Nucleus accumbens (tissue), 56 donors: ENCODE measurements around the gene C1QTNF5.
"Not testable (repeated sequence)": the region's sequence is repeated elsewhere in the genome, so short reads cannot be mapped to it uniquely, and the experiment has no call there.

Experiments
- DNase-seq, 56 donors: peaks; one replicate each; lab custom pipeline; 2025; lab: John Stamatoyannopoulos, UW

C1QTNF5 gene

DNA sequence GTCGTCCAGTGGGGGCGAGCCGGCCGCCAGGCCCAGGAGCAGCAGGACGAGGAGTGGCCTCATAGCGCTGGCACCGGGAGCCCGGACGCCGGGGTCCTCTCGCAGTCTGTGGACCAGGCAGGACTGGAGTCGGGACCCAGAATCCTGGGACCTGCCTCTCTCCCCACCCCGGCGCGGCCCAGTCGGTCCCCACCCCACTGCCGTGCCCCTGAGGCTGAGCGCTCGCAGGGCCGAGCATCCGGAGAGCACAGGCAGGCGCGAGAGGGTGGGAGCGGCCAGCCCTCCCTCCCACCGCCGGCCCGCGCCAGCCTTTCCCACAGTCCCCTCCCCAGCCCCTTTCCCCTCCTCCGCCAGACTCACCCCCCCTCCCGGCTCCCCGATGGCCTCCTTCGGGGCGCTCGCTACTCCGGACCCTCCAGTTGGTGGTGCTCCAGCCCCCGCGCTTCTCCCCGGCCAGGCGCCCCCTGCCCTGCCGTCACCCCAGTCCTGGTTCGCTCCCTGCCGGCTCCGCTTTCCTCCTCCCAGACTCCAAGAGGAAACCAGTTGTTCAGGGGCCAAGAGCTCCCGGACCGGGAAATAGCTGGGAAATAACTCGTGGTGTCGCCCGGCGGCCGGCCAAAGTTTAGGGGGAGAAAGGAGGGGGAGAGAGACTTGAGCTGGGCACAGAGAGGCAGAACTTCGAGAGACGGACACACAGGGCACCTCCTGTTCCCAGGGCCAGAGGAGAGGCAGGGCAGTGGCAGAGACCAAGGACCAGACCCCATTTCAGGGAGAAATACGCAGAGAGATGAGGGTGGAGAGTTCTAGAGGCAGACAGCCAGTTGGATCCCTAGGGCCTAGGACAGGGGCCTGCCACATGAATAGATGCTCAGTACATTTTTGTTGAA, at the start of gene C1QTNF5:
Gene C1QTNF5, minus strand, starts transcription at position 549 of the 887 bp plus-strand sequence. Its CDS starts 486 bp downstream, at position 63.
- peak in 42 of 56 donors; percentile 30 to 87 (median 63) for DNase-seq

DNA sequence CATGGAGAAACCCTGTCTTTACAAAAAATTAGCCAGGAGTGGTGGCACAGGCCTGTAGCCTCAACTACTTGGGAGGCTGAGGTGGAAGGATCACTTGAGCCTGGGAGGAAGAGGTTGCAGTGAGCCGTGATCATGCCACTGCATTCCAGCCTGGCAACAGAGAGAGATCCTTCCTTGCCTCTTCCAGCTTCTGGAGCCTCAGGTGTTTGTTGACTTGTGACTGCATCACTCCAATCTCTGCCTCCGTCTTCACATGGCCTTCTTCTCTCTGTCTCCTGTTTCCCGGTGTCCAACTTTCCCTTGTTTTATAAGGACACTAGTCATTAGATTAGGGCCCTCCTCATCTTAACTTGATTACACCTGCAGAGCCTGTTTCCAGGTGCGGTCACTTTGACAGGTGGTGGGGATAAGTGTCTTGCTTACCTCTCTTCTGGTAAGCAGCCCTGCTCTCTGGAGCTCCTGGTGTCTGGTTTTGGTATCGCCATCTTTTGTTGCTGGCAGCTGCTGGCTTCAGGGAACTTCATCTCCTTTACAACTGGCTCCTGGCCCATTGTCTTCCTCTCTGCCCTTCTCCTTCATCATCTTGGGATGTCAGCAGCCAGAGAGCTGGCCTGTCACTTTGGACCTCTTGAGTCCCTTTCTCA, 49.0 kb upstream of the C1QTNF5 start:
- no peak for DNase-seq

DNA sequence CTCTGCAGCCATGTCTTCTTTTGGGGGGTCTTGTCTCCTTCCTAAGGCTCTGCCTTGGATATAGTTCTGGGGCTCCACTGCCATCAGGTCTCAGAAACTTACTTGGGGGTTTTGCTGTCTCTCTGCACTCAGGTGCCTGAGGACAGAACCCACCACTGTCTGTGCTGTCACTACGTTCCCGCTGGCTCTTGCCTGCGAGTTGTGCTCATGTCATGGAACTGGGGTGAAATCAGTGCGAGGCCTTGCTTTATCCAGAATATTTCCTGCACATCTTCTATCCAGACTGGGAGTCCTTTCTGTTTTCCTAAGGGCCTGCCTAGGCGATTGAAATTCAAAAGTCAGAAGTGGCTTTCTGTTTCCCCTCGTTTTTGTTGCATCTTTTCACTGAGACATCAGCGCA, 47.4 kb upstream of the C1QTNF5 start:
- no peak for DNase-seq

GRCh38 chr11:119384332-119384731, 43.6 kb upstream of the C1QTNF5 start:
- DNase-seq, result no peak

- DNase-seq, result not testable (repeated sequence)
Observed at GRCh38 chr11:119382513-119382912, 41.8 kb upstream of the C1QTNF5 start.

- no peak for DNase-seq
Observed at GRCh38 chr11:119382101-119382500, 41.4 kb upstream of the C1QTNF5 start.

GRCh38 chr11:119381181-119381988, 40.7 kb upstream of the C1QTNF5 start, which contains the start of gene USP2:
Gene USP2, minus strand, starts transcription at chr11:119381690. Its CDS starts 8,210 bp downstream, at chr11:119373480.
- DNase-seq, result peak; percentile 81 to 99 (median 96)

GRCh38 chr11:119380827-119381180, 40.1 kb upstream of the C1QTNF5 start:
- peak in 1 of 56 donors; percentile 47 for DNase-seq

DNA sequence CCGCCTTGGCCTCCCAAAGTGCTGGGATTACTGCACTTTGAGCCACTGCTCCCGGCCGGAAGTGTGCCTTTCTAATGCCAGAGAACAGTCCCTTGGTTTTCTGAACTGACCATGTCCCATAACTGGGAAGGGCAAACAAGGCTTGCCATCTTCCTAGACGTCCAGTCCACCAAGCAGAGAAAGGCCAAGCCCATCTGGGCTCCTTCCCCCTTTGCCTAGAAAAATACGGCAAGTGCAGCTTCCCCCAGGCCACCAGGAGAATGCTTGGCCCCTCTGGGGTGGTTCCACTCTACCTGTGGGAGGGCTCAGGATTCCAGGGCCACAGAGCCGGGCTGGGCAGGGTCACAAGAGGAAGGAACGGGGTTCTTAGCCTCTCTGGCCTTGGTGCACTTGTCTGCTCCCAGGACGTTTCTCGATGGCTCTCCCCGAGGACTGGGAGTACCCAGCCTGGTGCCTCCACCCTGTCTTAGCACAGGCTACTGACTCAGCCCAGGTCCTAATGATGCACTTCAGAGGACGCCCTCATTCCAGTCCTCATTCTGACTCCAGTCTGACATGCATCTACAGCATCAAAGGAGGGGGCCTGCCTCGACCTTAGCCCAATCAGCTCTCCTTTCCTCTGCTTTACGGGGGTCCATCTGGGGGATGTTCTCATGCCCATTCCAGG, 39.6 kb upstream of the C1QTNF5 start:
- no peak for DNase-seq

DNA sequence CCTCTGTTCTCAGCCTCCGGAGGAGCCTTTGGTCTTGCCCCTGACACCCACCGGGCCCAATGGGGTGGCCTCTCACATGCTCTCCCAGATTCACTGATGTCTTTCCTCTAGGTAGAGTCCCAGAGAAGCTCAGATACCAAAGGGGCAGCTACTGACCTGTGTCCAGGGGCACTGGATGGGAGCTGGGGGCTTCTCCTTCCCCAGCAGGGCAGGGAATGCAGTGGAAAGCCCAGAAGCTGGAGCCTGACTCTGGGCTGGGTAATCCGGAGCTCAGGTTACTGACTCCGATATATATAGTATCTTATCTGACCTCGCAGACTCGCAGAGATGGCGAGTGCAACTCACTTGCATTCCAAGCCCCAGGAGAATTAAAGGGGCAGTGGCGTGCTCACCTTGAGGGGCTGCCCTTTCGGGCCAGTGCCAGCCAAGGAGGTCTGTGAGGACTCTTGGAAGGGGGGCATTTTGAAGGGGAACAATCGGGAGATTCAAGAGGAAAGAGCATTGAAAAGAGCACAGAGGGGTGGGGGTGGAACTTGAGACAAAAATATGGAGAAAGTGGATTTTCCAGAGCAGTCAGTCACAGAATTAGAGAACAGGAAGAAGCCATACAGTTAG, 38.3 kb upstream of the C1QTNF5 start:
- DNase-seq, result no peak

GRCh38 chr11:119377961-119378667, 37.4 kb upstream of the C1QTNF5 start:
- DNase-seq, result no peak

- DNase-seq, result no peak
Observed at GRCh38 chr11:119377112-119377901, 36.6 kb upstream of the C1QTNF5 start.

DNA sequence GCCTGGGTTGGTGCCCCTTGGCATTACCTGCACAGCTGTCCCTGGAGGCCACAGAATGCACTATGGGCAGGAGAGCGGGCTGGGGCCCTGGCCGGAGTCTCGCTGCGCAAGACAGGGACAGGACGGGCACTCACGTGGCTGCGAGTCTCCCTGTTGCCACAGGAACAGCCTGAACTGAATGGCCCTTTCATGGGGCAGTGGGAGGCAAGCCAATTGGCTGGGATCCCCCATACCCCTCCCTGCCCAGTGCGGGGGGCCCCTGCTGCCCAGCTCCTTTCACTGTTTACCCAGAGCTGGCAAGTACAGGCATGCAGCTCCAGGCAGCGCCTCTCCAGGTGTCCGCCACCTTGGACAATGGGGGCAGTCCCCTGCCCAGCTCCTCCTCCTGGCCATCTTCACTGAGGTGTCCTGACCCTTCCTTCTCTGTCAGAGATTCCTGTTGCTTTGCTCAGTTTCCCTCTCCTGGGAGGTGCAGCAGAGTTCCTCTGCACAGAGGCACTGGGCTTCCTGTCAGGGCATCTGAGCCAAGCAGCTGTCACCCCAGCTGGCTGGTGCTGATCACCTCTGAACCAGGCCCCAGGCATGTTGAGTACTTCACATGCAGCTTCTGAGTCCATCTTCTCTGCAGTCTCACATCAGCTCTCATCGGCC, 35.6 kb upstream of the C1QTNF5 start:
- peak in 55 of 56 donors; percentile 62 to 98 (median 92) for DNase-seq

GRCh38 chr11:119375337-119376196, 34.9 kb upstream of the C1QTNF5 start:
- DNase-seq, result peak in 52 of 56 donors; percentile 45 to 93 (median 81)

GRCh38 chr11:119374632-119375336, 34.1 kb upstream of the C1QTNF5 start:
- DNase-seq, result peak in 40 of 56 donors; percentile 33 to 83 (median 69)
